Esophagus muscularis mucosa (tissue), 4 donors: ENCODE measurements around the gene CEP57L1. TPM values are rescaled to one million over a fixed set of nuclear protein-coding genes. Genes with fewer than 3 reads are reported as not detected.
A peak's percentile ranks its signal among the peaks of the same experiment; 100 is the strongest.

Experiments
- DNase-seq: peaks from one replicate; pipeline ENCODE4 v3.0.0-alpha.2; 2017; ENCODE audit errors: extremely low spot score
- H3K27ac ChIP-seq, 4 donors: fragments of 200-600 bp; sonication (generic); replicated peaks in 1 of 4; 1 replicate in 3 of 4; 2 replicates in 1 of 4; pipeline ENCODE4 v1.5.1; 2016 to 2019; ENCODE audit warnings: mild to moderate bottlenecking in 1 of 4
- H3K27me3 ChIP-seq, 4 donors: fragments of 200-600 bp; sonication (generic); one replicate each; pipeline versions ENCODE4 v1.5.1 to v1.6.0; 2016 to 2019
- H3K36me3 ChIP-seq, 4 donors: fragments of 200-600 bp; sonication (generic); one replicate each; pipeline ENCODE4 v1.5.1; 2016 to 2019
- H3K4me1 ChIP-seq, 4 donors: fragments of 200-600 bp; sonication (generic); one replicate each; pipeline ENCODE4 v1.5.1; 2016 to 2019
- H3K4me3 ChIP-seq, 4 donors: fragments of 200-600 bp; sonication (generic); 1 replicate in 2 of 4; 2 replicates in 2 of 4; pipeline ENCODE4 v1.5.1; 2016 to 2019; ENCODE audit warnings: mild to moderate bottlenecking in 4 of 4, moderate library complexity in 1 of 4
- H3K9me3 ChIP-seq, 4 donors: fragments of 200-600 bp; sonication (generic); 1 replicate in 3 of 4; 2 replicates in 1 of 4; pipeline ENCODE4 v1.5.1; 2016 to 2019
- CTCF ChIP-seq, 3 experiments: fragments of 200-600 bp in 2 of 3; fragments of 450-650 bp in 1 of 3; sonication (generic) in 2 of 3; IDR thresholded peaks; one replicate each; pipeline ENCODE4 v1.5.1; 2017 to 2019; ENCODE audit warnings: antibody characterized with exemption in 3 of 3, mild to moderate bottlenecking in 2 of 3, moderate library complexity in 1 of 3
- EP300 ChIP-seq: sonication (generic); formaldehyde crosslinking; IDR thresholded peaks from one replicate; pipeline ENCODE4 v1.6.1; 2017; ENCODE audit warnings: antibody characterized with exemption
- POLR2A ChIP-seq: fragments of 450-650 bp; IDR thresholded peaks from one replicate; pipeline ENCODE4 v1.6.1; 2017; ENCODE audit warnings: antibody characterized with exemption, moderate library complexity, mild to moderate bottlenecking, low read depth
- POLR2AphosphoS5 ChIP-seq, 2 donors: sonication (generic); formaldehyde crosslinking; IDR thresholded peaks; one replicate each; pipeline ENCODE4 v1.6.1; 2017; ENCODE audit warnings: antibody characterized with exemption in 2 of 2
- WGBS: methylation state at CpG from one replicate; pipeline ENCODE4 v1.1.5; 2018; 5-methylcytosine and 5-hydroxymethylcytosine counted together
- intact Hi-C: fragments of 100-400 bp; cut with DNase I; formaldehyde crosslinking; loops from one replicate; pipeline ENCODE4 v1.15.1; 2023
- total RNA-seq, 4 donors: library from RNA; depleted of rRNA; stranded (reverse); fragments of >200 nt; gene quantifications; one replicate each; pipeline versions ENCODE4 v1.1.0 to v1.2.1, GENCODE V29; 2016

The CEP57L1 gene
- 10 to 100 TPM; 11.9 to 19.9 (median 13.9) TPM for total RNA-seq

GRCh38 chr6:109095036-109095834 is at the start of gene CEP57L1:
CEP57L1 (plus strand) TSS chr6:109095507; CDS start chr6:109145222, 49,715 bp downstream.
- WGBS, result under 1% methylated on average over 36 of the region's 49 CpGs
- DNase-seq, result peak; percentile 98
- H3K36me3 ChIP-seq, result no peaks in the 10 kb centered on the region

GRCh38 chr6:109048176-109048575 is 47.1 kb upstream of the CEP57L1 start:
- no peaks in the 10 kb centered on the region for H3K27me3 ChIP-seq
- H3K36me3 ChIP-seq, result no peaks in the 10 kb centered on the region
- no peak overlapping the region for H3K27ac ChIP-seq
- H3K4me3 ChIP-seq, result no peak overlapping the region
- 47% methylated on average over 1 of the region's 1 CpG for WGBS
- intact Hi-C loops, result no loop called here
- peaks cover 25 to 45% (median 28%) of the 10 kb centered on the region in 4 donors for H3K4me1 ChIP-seq
- TF ChIP-seq POLR2AphosphoS5 (IDR thresholded peaks at IDR 0.05) (no peak), EP300 (no peak), POLR2A (no peak), CTCF (IDR thresholded peaks at IDR 0.05) (no peak)
- no peaks in the 10 kb centered on the region for H3K9me3 ChIP-seq
- DNase-seq, result no peak

More at GRCh38 chr6:109095036-109095834, at the start of gene CEP57L1:
- Histone ChIP-seq H3K4me1 (peaks cover 21 to 37% (median 33%) of the 10 kb centered on the region in 4 donors), H3K27me3 (no peaks in the 10 kb centered on the region), H3K4me3 (peak within 1 kb of the TSS; percentile 75 to 86 (median 80)), H3K27ac (peak within 1 kb of the TSS; percentile 98 to 99 (median 98)), H3K9me3 (no peaks in the 10 kb centered on the region)
- TF ChIP-seq POLR2AphosphoS5 (IDR thresholded peaks at IDR 0.05) (peak; percentile 69 to 82), POLR2A (peak; percentile 46), CTCF (IDR thresholded peaks at IDR 0.05) (peak in 1 of 3 experiments; percentile 24), EP300 (no peak)
- intact Hi-C loops, result loop anchor here (10.0 kb wide), 1 partner anchor 290 kb away; the partner anchor contains the start of gene CD164

- H3K4me3 ChIP-seq, result no peak overlapping the region
- intact Hi-C loops, result no loop called here
- no peaks in the 10 kb centered on the region for H3K9me3 ChIP-seq
- 96% methylated on average over 3 of the region's 3 CpGs for WGBS
- H3K27me3 ChIP-seq, result no peaks in the 10 kb centered on the region
- H3K36me3 ChIP-seq, result no peaks in the 10 kb centered on the region
- DNase-seq, result no peak
- TF ChIP-seq CTCF (IDR thresholded peaks at IDR 0.05) (no peak), POLR2A (no peak), EP300 (no peak), POLR2AphosphoS5 (IDR thresholded peaks at IDR 0.05) (no peak)
- peaks cover 31 to 48% (median 33%) of the 10 kb centered on the region in 4 donors for H3K4me1 ChIP-seq
- no peak overlapping the region for H3K27ac ChIP-seq
Measured at GRCh38 chr6:109048670-109049415, 46.5 kb upstream of the CEP57L1 start.

- Histone ChIP-seq H3K27me3 (no peaks in the 10 kb centered on the region), H3K36me3 (no peaks in the 10 kb centered on the region), H3K27ac (no peak overlapping the region), H3K4me3 (no peak overlapping the region), H3K9me3 (no peaks in the 10 kb centered on the region), H3K4me1 (peaks cover 31 to 49% (median 35%) of the 10 kb centered on the region in 4 donors)
- TF ChIP-seq POLR2A (no peak), CTCF (IDR thresholded peaks at IDR 0.05) (no peak), POLR2AphosphoS5 (IDR thresholded peaks at IDR 0.05) (no peak), EP300 (no peak)
- intact Hi-C loops, result no loop called here
- 92% methylated on average over 2 of the region's 2 CpGs for WGBS
- DNase-seq, result no peak
Measured at GRCh38 chr6:109050012-109050411, 45.3 kb upstream of the CEP57L1 start.
